Heart left ventricle (tissue), 16 donors: ENCODE results near the gene JAG1. TPM values are rescaled to one million over a fixed set of nuclear protein-coding genes. Genes with fewer than 3 reads are reported as not detected.
A peak's percentile ranks its signal among the peaks of the same experiment; 100 is the strongest.

Source experiments
- ATAC-seq, 4 donors: fragments of 200-7000 bp; cut with Tn5 transposase; one replicate each; pipeline ENCODE4 v1.9.1; 2020 to 2022; ENCODE audit warnings: moderate library complexity in 4 of 4, mild to moderate bottlenecking in 3 of 4, moderate number of reproducible peaks in 1 of 4
- DNase-seq, 5 donors: peaks; one replicate each; pipeline ENCODE4 v3.0.0-alpha.2; 2020
- H3K27ac ChIP-seq, 12 donors: fragments of 200-600 bp; sonication (generic) in 4 of 12; one replicate each; pipeline versions ENCODE4 v1.5.0 to v1.8.0; 2016 to 2022; ENCODE audit warnings: mild to moderate bottlenecking in 2 of 12
- H3K27me3 ChIP-seq, 9 donors: fragments of 200-600 bp; sonication (generic) in 2 of 9; one replicate each; pipeline versions ENCODE4 v1.5.1 to v1.8.0; 2016 to 2022; ENCODE audit warnings: mild to moderate bottlenecking in 3 of 9
- H3K36me3 ChIP-seq, 9 donors: fragments of 200-600 bp; sonication (generic) in 2 of 9; one replicate each; pipeline versions ENCODE4 v1.5.0 to v1.8.0; 2018 to 2022; ENCODE audit warnings: mild to moderate bottlenecking in 2 of 9
- H3K4me1 ChIP-seq, 12 donors: fragments of 200-600 bp; sonication (generic) in 4 of 12; one replicate each; pipeline versions ENCODE4 v1.5.0 to v1.8.0; 2016 to 2022; ENCODE audit warnings: mild to moderate bottlenecking in 3 of 12
- H3K4me3 ChIP-seq, 12 donors: fragments of 200-600 bp; sonication (generic) in 4 of 12; one replicate each; pipeline versions ENCODE4 v1.5.0 to v1.8.0; 2017 to 2022; ENCODE audit warnings: mild to moderate bottlenecking in 9 of 12, moderate library complexity in 4 of 12
- H3K9me3 ChIP-seq, 12 donors: fragments of 200-600 bp; sonication (generic) in 4 of 12; one replicate each; pipeline versions ENCODE4 v1.5.0 to v1.8.0; 2016 to 2022; ENCODE audit warnings: mild to moderate bottlenecking in 1 of 12
- CTCF ChIP-seq, 12 donors: fragments of 200-600 bp; sonication (generic) in 4 of 12; IDR thresholded peaks; one replicate each; pipeline versions ENCODE4 v1.5.0 to v1.8.0; 2018 to 2022; ENCODE audit warnings: antibody characterized with exemption in 12 of 12, mild to moderate bottlenecking in 5 of 12
- POLR2A ChIP-seq, 2 donors: fragments of 450-650 bp; IDR thresholded peaks; one replicate each; pipeline ENCODE4 v1.6.1; 2017; ENCODE audit warnings: antibody characterized with exemption in 2 of 2, mild to moderate bottlenecking in 2 of 2, moderate library complexity in 2 of 2
- WGBS, 4 donors: extraction: QIAGEN DNeasy Blood & Tissue Kit in 2 of 4; methylation state at CpG; one replicate each; pipeline versions ENCODE4 v1.1.5 to v1.1.7; 2013 to 2018; 5-methylcytosine and 5-hydroxymethylcytosine counted together
- intact Hi-C, 10 donors: fragments of 100-400 bp; cut with DNase I; formaldehyde crosslinking; loops; one replicate each; pipeline versions ENCODE4 v1.11.1 to v1.14.2; 2022
- polyA plus RNA-seq, 2 donors: library from polyadenylated mRNA; stranded (reverse); fragments of 200-250 nt; gene quantifications; one replicate each; pipeline ENCODE4 v1.2.3, GENCODE V29; 2013
- total RNA-seq, 9 donors: library from RNA; depleted of rRNA in 2 of 9; stranded (reverse); fragments of >200 nt in 2 of 9; fragmentation: NEBNext Ultra II Directional in 3 of 9; extraction: Animal tissue kit (Norgen Biotek cat#: 25700) in 3 of 9; gene quantifications; one replicate each; pipeline versions ENCODE4 v1.1.0 to v1.2.4, GENCODE V29; 2016 to 2023
- donor health status: ischemic (EF 13 %, LVEDD 7.1; RV severe dilation, severe dysfunction).
- donor health status: healthy with polysubstance abuse.
- donor health status: DM: no; HTN: yes; CAD: no.
- donor health status: DM: no; HTN: no; CAD: no.
- donor health status: ischemic (EF 25% LVEDD 6.9; RV normal size, moderate dysfunction).
- donor health status: ischemic (EF 25% LVEDD 5.7; RV mildly dilated, moderate dysfunction).
- donor health status: healthy.
- donor health status: DM: yes; HTN: yes; CAD: no.
- donor health status: ischemic (EF 35%, LVEDD 5.7; RV mildly dilated, moderate dysfunction).
- donor health status: nonischemic (EF 11% LVEDD 7.7; RV severe dilation, severe dysfunction).
- donor health status: DM: yes; HTN: yes; CAD: no.
- donor health status: PGD.
- donor health status: ischemic (EF 29% LVEDD 5.4; RV normal size, mild dysfunction).
- donor health status: nonischemic (EF 23%, LVEDD 6.1; RV moderate dilation, normal function).

The JAG1 gene
- total and polyA plus RNA-seq, 11 donors: 12.5 to 42.6 (median 24.9) TPM

- H3K27me3 ChIP-seq: no peaks in the 10 kb centered on the region
- peaks cover 0 to 98% (median 81%) of the 10 kb centered on the region in 9 donors for H3K36me3 ChIP-seq
- H3K27ac ChIP-seq: peak overlapping the region; percentile 34 to 80 (median 64)
- peak overlapping the region in 8 of 12 donors; percentile 11 to 39 (median 24) for H3K4me3 ChIP-seq
- 26 to 32% (median 31%) methylated on average over 11 to 13 of the region's 13 CpGs for WGBS, 4 donors
- ATAC-seq (peak in 3 of 4 donors; percentile 40 to 66 (median 61)), DNase-seq (peak in 4 of 5 donors; percentile 49 to 67 (median 54))
- TF ChIP-seq POLR2A (IDR thresholded peaks at IDR 0.05): no peak
- no peak for TF ChIP-seq CTCF (IDR thresholded peaks at IDR 0.05)
- H3K9me3 ChIP-seq: no peaks in the 10 kb centered on the region
- intact Hi-C loops: loop anchor here in 5 of 10 donors (2.0 to 10.0 kb wide), 5 partner anchors 19 to 891 kb away; partner anchors contain the start of gene JAG1 (in 1 of the 5)
- peaks cover 11 to 97% (median 71%) of the 10 kb centered on the region in 12 donors for H3K4me1 ChIP-seq
These were observed 20.1 kb downstream of the JAG1 start for GRCh38 chr20:10653599-10654249.

- H3K9me3 ChIP-seq: no peaks in the 10 kb centered on the region
- DNase-seq: no peak
- H3K36me3 ChIP-seq: peaks cover 0 to 98% (median 81%) of the 10 kb centered on the region in 9 donors
- TF ChIP-seq CTCF (IDR thresholded peaks at IDR 0.05) (no peak), POLR2A (IDR thresholded peaks at IDR 0.05) (no peak)
- peak overlapping the region in 5 of 12 donors; percentile 11 to 39 (median 28) for H3K4me3 ChIP-seq
- peaks cover 11 to 95% (median 64%) of the 10 kb centered on the region in 12 donors for H3K4me1 ChIP-seq
- peak overlapping the region; percentile 30 to 80 (median 64) for H3K27ac ChIP-seq
- WGBS, 4 donors: 13 to 32% (median 18%) methylated on average over 6 to 9 of the region's 9 CpGs
- peak in 3 of 4 donors; percentile 32 to 60 (median 37) for ATAC-seq
- intact Hi-C loops: loop anchor here in 5 of 10 donors (2.0 to 10.0 kb wide), 5 partner anchors 20 to 892 kb away; partner anchors contain the start of gene JAG1 (in 1 of the 5)
- H3K27me3 ChIP-seq: no peaks in the 10 kb centered on the region
These were observed 21.0 kb downstream of the JAG1 start for GRCh38 chr20:10652660-10653261.

GRCh38 chr20:10652185-10652584 lies 21.6 kb downstream of the JAG1 start:
- TF ChIP-seq POLR2A (IDR thresholded peaks at IDR 0.05) (no peak), CTCF (IDR thresholded peaks at IDR 0.05) (no peak)
- H3K9me3 ChIP-seq: no peaks in the 10 kb centered on the region
- WGBS, 4 donors: 74 to 85% (median 81%) methylated on average over 9 of the region's 9 CpGs
- DNase-seq (no peak), ATAC-seq (no peak)
- no peak overlapping the region for H3K4me3 ChIP-seq
- peaks cover 11 to 96% (median 63%) of the 10 kb centered on the region in 12 donors for H3K4me1 ChIP-seq
- H3K36me3 ChIP-seq: peaks cover 0 to 98% (median 81%) of the 10 kb centered on the region in 9 donors
- intact Hi-C loops: loop anchor here in 5 of 10 donors (2.0 to 10.0 kb wide), 5 partner anchors 21 to 893 kb away; partner anchors contain the start of gene JAG1 (in 1 of the 5)
- no peaks in the 10 kb centered on the region for H3K27me3 ChIP-seq
- H3K27ac ChIP-seq: peak overlapping the region; percentile 9 to 80 (median 64)
